GM21367 (cell line): ENCODE measurements around the gene BBS4.
A peak's percentile ranks its signal among the peaks of the same experiment; 100 is the strongest.

Experiments
- ATAC-seq: cut with Tn5 transposase; IDR thresholded peaks from one replicate; pipeline ENCODE4 v1.9.1; 2021; ENCODE audit not compliant: unreplicated experiment

BBS4 gene

GRCh38 chr15:72758182-72758581, 72.2 kb downstream of the BBS4 start:
- ATAC-seq: no peak

- no peak for ATAC-seq
These were observed 74.7 kb downstream of the BBS4 start for GRCh38 chr15:72760590-72761260.

- ATAC-seq: no peak
These were observed 78.6 kb downstream of the BBS4 start for GRCh38 chr15:72764656-72765055.

- no peak for ATAC-seq
These were observed 80.0 kb downstream of the BBS4 start for GRCh38 chr15:72766025-72766424.

- no peak for ATAC-seq
These were observed 80.8 kb downstream of the BBS4 start for GRCh38 chr15:72766780-72767179.

- ATAC-seq: no peak
These were observed 84.8 kb downstream of the BBS4 start for GRCh38 chr15:72770673-72771328.

- no peak for ATAC-seq
These were observed 85.3 kb downstream of the BBS4 start for GRCh38 chr15:72771329-72771725.

- ATAC-seq: no peak
These were observed 88.8 kb downstream of the BBS4 start for GRCh38 chr15:72774696-72775383.

GRCh38 chr15:72778796-72779195, 92.8 kb downstream of the BBS4 start:
- no peak for ATAC-seq

GRCh38 chr15:72781631-72782030, 95.6 kb downstream of the BBS4 start:
- ATAC-seq: no peak

- no peak for ATAC-seq
These were observed 96.4 kb downstream of the BBS4 start for GRCh38 chr15:72782274-72783003.

- ATAC-seq: peak; percentile 25
These were observed 97.1 kb downstream of the BBS4 start for GRCh38 chr15:72783004-72783639.

GRCh38 chr15:72783640-72784455, 97.8 kb downstream of the BBS4 start, which contains the start of gene ADPGK:
ADPGK (minus strand) TSS chr15:72783758; CDS start chr15:72783691, 67 bp downstream.
- peak; percentile 57 for ATAC-seq

- ATAC-seq: no peak
These were observed 98.5 kb downstream of the BBS4 start for GRCh38 chr15:72784456-72784876.

GRCh38 chr15:72785432-72785831, 99.4 kb downstream of the BBS4 start:
- no peak for ATAC-seq

- ATAC-seq: no peak
These were observed 99.8 kb downstream of the BBS4 start for GRCh38 chr15:72785841-72786240.

GRCh38 chr15:72786242-72786641, 100.2 kb downstream of the BBS4 start:
- no peak for ATAC-seq

- no peak for ATAC-seq
These were observed 100.8 kb downstream of the BBS4 start for GRCh38 chr15:72786676-72787345.

GRCh38 chr15:72787526-72787925, 101.5 kb downstream of the BBS4 start:
- no peak for ATAC-seq
